ENCODE data around the gene TOP1. TPM values are rescaled to one million over a fixed set of nuclear protein-coding genes. Genes with fewer than 3 reads are reported as not detected.

Gene TOP1
- polyA plus RNA-seq, 3 donors = 6.9 to 11.5 (median 11.5) TPM

- Histone ChIP-seq H3K9me3 (replicated peaks in 1 of 2; ENCODE audit: control insufficient read depth in 1 of 2, insufficient read depth in 1 of 2, low read length in 2 of 2) (no peaks in the 10 kb centered on the region), H3K27ac (ENCODE audit: low read depth in 1 of 2, low read length in 2 of 2) (no peak overlapping the region), H3K79me2 (ENCODE audit: insufficient read depth, low read length) (peaks cover 100% of the 10 kb centered on the region), H3K27me3 (ENCODE audit: control insufficient read depth in 2 of 2, insufficient read depth in 2 of 2, low read length in 2 of 2) (no peaks in the 10 kb centered on the region), H3K4me2 (replicated peaks; ENCODE audit: extremely low read depth, low read length, poor library complexity, severe bottlenecking) (no peak overlapping the region), H4K20me1 (ENCODE audit: insufficient read depth, low read length) (peaks cover 100% of the 10 kb centered on the region), H3K9ac (ENCODE audit: insufficient read depth, low read length, poor library complexity, severe bottlenecking) (no peak overlapping the region), H3K4me1 (ENCODE audit: control insufficient read depth in 1 of 2, insufficient read depth in 2 of 2, low read length in 2 of 2) (peaks cover 28 to 42% of the 10 kb centered on the region in 2 donors), H3K36me3 (replicated peaks in 1 of 2; ENCODE audit: control insufficient read depth in 1 of 2, insufficient read depth in 2 of 2, low read length in 2 of 2) (peaks cover 4 to 32% of the 10 kb centered on the region in 2 donors), H3K4me3 (replicated peaks in 1 of 3; ENCODE audit: low read depth in 2 of 3, low read length in 3 of 3) (no peak overlapping the region), H2AFZ (ENCODE audit: insufficient read depth, low read depth, low read length, poor library complexity, severe bottlenecking) (no peak overlapping the region)
- no peak overlapping the region for H3K4me3 Mint-ChIP-seq
- intact Hi-C loops (cut with micrococcal nuclease) = loop anchor here in 1 of 2 donors (10.0 kb wide), 1 partner anchor 60 kb away; no protein-coding TSS in a partner anchor
- peak overlapping the region in 3 of 7 donors; percentile 40 to 87 (median 55) for H3K27ac Mint-ChIP-seq
- TF ChIP-seq CTCF (IDR thresholded peaks at IDR 0.05) = no peak
- peaks cover 80% of the 10 kb centered on the region for H3K4me1 Mint-ChIP-seq
- DNase-seq = no peak
- peaks cover 57 to 70% of the 10 kb centered on the region in 2 donors for H3K36me3 Mint-ChIP-seq
- H3K27me3 Mint-ChIP-seq (ENCODE audit: low read depth in 3 of 3) = no peaks in the 10 kb centered on the region
- peaks cover 0 to 3% (median 0%) of the 10 kb centered on the region in 7 donors for H3K9me3 Mint-ChIP-seq
- WGBS (ENCODE audit: insufficient coverage) = no CpG with 5 or more reads among the region's 3 CpGs
Measured at GRCh38 chr20:41035207-41035606, 6.6 kb downstream of the TOP1 start.

- H3K9me3 Mint-ChIP-seq = peaks cover 0 to 3% (median 0%) of the 10 kb centered on the region in 7 donors
- H3K4me2 ChIP-seq (replicated peaks; ENCODE audit: extremely low read depth, low read length, poor library complexity, severe bottlenecking) = no peak overlapping the region
- WGBS (ENCODE audit: insufficient coverage) = no CpG with 5 or more reads among the region's 2 CpGs
- no peak overlapping the region for H3K27ac ChIP-seq (ENCODE audit: low read depth in 1 of 2, low read length in 2 of 2)
- intact Hi-C loops (cut with micrococcal nuclease) = loop anchor here in 1 of 2 donors (10.0 kb wide), 1 partner anchor 58 kb away; no protein-coding TSS in a partner anchor
- H3K27me3 Mint-ChIP-seq (ENCODE audit: low read depth in 3 of 3) = no peaks in the 10 kb centered on the region
- peaks cover 46 to 67% of the 10 kb centered on the region in 2 donors for H3K36me3 Mint-ChIP-seq
- peaks cover 70% of the 10 kb centered on the region for H3K4me1 Mint-ChIP-seq
- no peak overlapping the region for H3K4me3 ChIP-seq (replicated peaks in 1 of 3; ENCODE audit: low read depth in 2 of 3, low read length in 3 of 3)
- H3K9me3 ChIP-seq (replicated peaks in 1 of 2; ENCODE audit: control insufficient read depth in 1 of 2, insufficient read depth in 1 of 2, low read length in 2 of 2) = no peaks in the 10 kb centered on the region
- H3K36me3 ChIP-seq (replicated peaks in 1 of 2; ENCODE audit: control insufficient read depth in 1 of 2, insufficient read depth in 2 of 2, low read length in 2 of 2) = peaks cover 3 to 41% of the 10 kb centered on the region in 2 donors
- peaks cover 100% of the 10 kb centered on the region for H3K79me2 ChIP-seq (ENCODE audit: insufficient read depth, low read length)
- no peaks in the 10 kb centered on the region for H3K27me3 ChIP-seq (ENCODE audit: control insufficient read depth in 2 of 2, insufficient read depth in 2 of 2, low read length in 2 of 2)
- H2AFZ ChIP-seq (ENCODE audit: insufficient read depth, low read depth, low read length, poor library complexity, severe bottlenecking) = no peak overlapping the region
- no peak overlapping the region for H3K9ac ChIP-seq (ENCODE audit: insufficient read depth, low read length, poor library complexity, severe bottlenecking)
- H3K4me1 ChIP-seq (ENCODE audit: control insufficient read depth in 1 of 2, insufficient read depth in 2 of 2, low read length in 2 of 2) = peaks cover 12 to 22% of the 10 kb centered on the region in 2 donors
- no peak for TF ChIP-seq CTCF (IDR thresholded peaks at IDR 0.05)
- H3K27ac Mint-ChIP-seq = peak overlapping the region in 1 of 7 donors; percentile 23
- DNase-seq = no peak
- H3K4me3 Mint-ChIP-seq = no peak overlapping the region
- peaks cover 100% of the 10 kb centered on the region for H4K20me1 ChIP-seq (ENCODE audit: insufficient read depth, low read length)
Measured at GRCh38 chr20:41037179-41037578, 8.6 kb downstream of the TOP1 start.

All from CD14-positive monocyte (primary cell).